Endothelial cell of umbilical vein (primary cell): Measurements from ENCODE around the gene PTPRT. TPM values are rescaled to one million over a fixed set of nuclear protein-coding genes. Genes with fewer than 3 reads are reported as not detected.

Experiments used
- BruUV-seq: library from RNA; stranded (reverse); fragments of 400-500 nt; replicated peaks from 2 replicates; lab custom pipeline; 2021; lab: Mats Ljungman, UMichigan
- CTCF ChIA-PET: fragments of 300-600, 350-600 bp; sonication (Branson Sonifier 250); formaldehyde crosslinking; loops from one replicate; lab custom pipeline; 2021; ENCODE audit warnings: antibody characterized with exemption, inconsistent platforms; lab: Charles Lee
- POLR2A ChIA-PET: fragments of 300-600, 350-600 bp; sonication (Branson Sonifier 250); formaldehyde crosslinking; loops from one replicate; lab custom pipeline; 2021; ENCODE audit warnings: antibody characterized with exemption, inconsistent platforms; lab: Charles Lee
- DNase-seq: peaks from one replicate; pipeline ENCODE4 v3.0.0-alpha.2; 2011; ENCODE audit warnings: low read depth, low spot score
- FAIRE-seq: peaks from 2 replicates; lab custom pipeline; 2011; peaks lifted over from hg19 to GRCh38; lab: Jason Lieb, UNC
- H2AFZ ChIP-seq: 2 replicates; pipeline ENCODE4 v1.6.0; 2012; ENCODE audit warnings: low read depth, low read length, control low read depth, inconsistent platforms
- H3K27ac ChIP-seq: 2 replicates; pipeline ENCODE4 v1.5.1; 2011; ENCODE audit warnings: low read depth, mild to moderate bottlenecking, control low read depth, low read length, moderate library complexity; ENCODE audit not compliant: insufficient read depth
- H3K27me3 ChIP-seq, 2 experiments: 2 replicates each; pipeline versions ENCODE4 v1.6.0 to v1.6.1; 2011; ENCODE audit warnings: low read length in 2 of 2, mixed read lengths in 1 of 2; ENCODE audit not compliant: control insufficient read depth in 2 of 2, insufficient read depth in 2 of 2
- H3K36me3 ChIP-seq, 2 experiments: 2 replicates in 1 of 2; 3 replicates in 1 of 2; pipeline ENCODE4 v1.5.1; 2011; ENCODE audit warnings: low read length in 2 of 2, mild to moderate bottlenecking in 1 of 2, moderate library complexity in 1 of 2; ENCODE audit not compliant: control insufficient read depth in 2 of 2, insufficient read depth in 2 of 2; ENCODE audit errors: extremely low read depth in 1 of 2
- H3K4me1 ChIP-seq: 3 replicates; pipeline ENCODE4 v1.5.1; 2011; ENCODE audit warnings: mild to moderate bottlenecking, low read length; ENCODE audit not compliant: control insufficient read depth, insufficient read depth; ENCODE audit errors: extremely low read depth
- H3K4me2 ChIP-seq: 2 replicates; pipeline ENCODE4 v1.6.1; 2011; ENCODE audit warnings: low read length, control low read depth, mixed read lengths; ENCODE audit not compliant: insufficient read depth
- H3K4me3 ChIP-seq, 3 experiments: fragments of 200-600 bp in 1 of 3; sonication (generic), shearing (Covaris generic) in 1 of 3; replicated peaks in 1 of 3; 2 replicates each; pipeline ENCODE4 v1.5.1; 2011 to 2016; ENCODE audit warnings: control low read depth in 3 of 3, low read length in 3 of 3, mild to moderate bottlenecking in 2 of 3, inconsistent platforms in 1 of 3, low read depth in 1 of 3, moderate library complexity in 1 of 3; ENCODE audit not compliant: insufficient read depth in 1 of 3
- H3K79me2 ChIP-seq: 2 replicates; pipeline ENCODE4 v1.6.0; 2012; ENCODE audit warnings: low read length, inconsistent platforms; ENCODE audit not compliant: control insufficient read depth, insufficient read depth
- H3K9ac ChIP-seq: replicated peaks from 2 replicates; pipeline ENCODE3; 2011; ENCODE audit warnings: low read length, control low read depth; ENCODE audit not compliant: insufficient read depth; ENCODE audit errors: extremely low read depth
- H3K9me1 ChIP-seq: replicated peaks from 3 replicates; pipeline ENCODE4 v1.6.0; 2011; ENCODE audit warnings: mild to moderate bottlenecking, low read length; ENCODE audit not compliant: control insufficient read depth, insufficient read depth; ENCODE audit errors: extremely low read depth
- H3K9me3 ChIP-seq: replicated peaks from 2 replicates; pipeline ENCODE4 v1.5.1; 2012; ENCODE audit warnings: low read length, inconsistent platforms; ENCODE audit not compliant: control insufficient read depth, insufficient read depth
- H4K20me1 ChIP-seq: replicated peaks from 2 replicates; pipeline ENCODE3; 2011; ENCODE audit warnings: mild to moderate bottlenecking, low read length; ENCODE audit not compliant: control insufficient read depth, insufficient read depth; ENCODE audit errors: extremely low read depth
- EZH2 ChIP-seq: IDR thresholded peaks from 2 replicates; pipeline ENCODE4 v1.6.1; 2012; ENCODE audit warnings: borderline replicate concordance, low read depth, mild to moderate bottlenecking, moderate library complexity, low read length, inconsistent platforms; ENCODE audit not compliant: severe bottlenecking
- FOS ChIP-seq: IDR thresholded peaks from 2 replicates; pipeline ENCODE4 v1.6.1; 2011; ENCODE audit warnings: mild to moderate bottlenecking, low read length, moderate library complexity, borderline replicate concordance; ENCODE audit not compliant: insufficient read depth
- GATA2 ChIP-seq: IDR thresholded peaks from 2 replicates; pipeline ENCODE4 v1.7.0; 2011; ENCODE audit warnings: low read depth, mild to moderate bottlenecking, moderate library complexity, mixed read lengths, low read length; ENCODE audit not compliant: insufficient read length, insufficient read depth
- MAX ChIP-seq: IDR thresholded peaks from 2 replicates; pipeline ENCODE4 v1.6.1; 2011; ENCODE audit not compliant: insufficient read depth, insufficient read length
- MYC ChIP-seq: IDR thresholded peaks from one replicate; pipeline ENCODE4 v1.6.1; 2011; ENCODE audit warnings: mild to moderate bottlenecking, low read depth, low read length
- POLR2A ChIP-seq: IDR thresholded peaks from 2 replicates; pipeline ENCODE4 v1.6.1; 2012; ENCODE audit warnings: low read depth, mild to moderate bottlenecking, control low read depth, low read length
- POLR2AphosphoS5 ChIP-seq: IDR thresholded peaks from 2 replicates; pipeline ENCODE4 v1.6.1; 2012; ENCODE audit warnings: low read depth, mild to moderate bottlenecking, control low read depth, low read length, moderate library complexity; ENCODE audit not compliant: insufficient read depth
- dilution Hi-C: fragments of 300-500 bp; cut with MboI; formaldehyde crosslinking; loops from one replicate; pipeline ENCODE4 v1.15.0; 2019; ENCODE audit warnings: low sequenced_read_pairs; ENCODE audit not compliant: extremely low pct_ligation_motif_present
- intact Hi-C: fragments of 100-400 bp; cut with micrococcal nuclease; formaldehyde crosslinking; loops from one replicate; pipeline ENCODE4 v1.10.0; 2022
- polyA plus RNA-seq, 4 experiments: library from polyadenylated mRNA; depleted of rRNA in 3 of 4; stranded (reverse) in 3 of 4; unstranded in 1 of 4; fragments of >200 nt; gene quantifications; 2 replicates each; pipeline versions ENCODE4 v1.2.1 to v1.2.3, GENCODE V29; 2011 to 2012; ENCODE audit warnings: missing spikeins in 1 of 4
- total RNA-seq: library from RNA; stranded (reverse); gene quantifications from 2 replicates; pipeline ENCODE4 v1.2.3, GENCODE V29; 2021

PTPRT gene
- total and polyA plus RNA-seq, 2 donors (not counting 3 experiments of a cell fraction or from before 2014, with no cell fraction given) = not detected

GRCh38 chr20:42594011-42594410 is 595.7 kb downstream of the PTPRT start:
- no TSS peak for BruUV-seq
- Histone ChIP-seq H3K9me1 (no peaks in the 10 kb centered on the region), H3K4me3 (no peak overlapping the region), H3K9me3 (peaks cover 2% of the 10 kb centered on the region), H2AFZ (no peak overlapping the region), H3K79me2 (no peaks in the 10 kb centered on the region), H3K9ac (no peak overlapping the region), H3K27ac (no peak overlapping the region), H4K20me1 (no peaks in the 10 kb centered on the region), H3K4me2 (no peak overlapping the region), H3K4me1 (no peaks in the 10 kb centered on the region), H3K27me3 (no peaks in the 10 kb centered on the region), H3K36me3 (no peaks in the 10 kb centered on the region)
- ChIA-PET POLR2A (no interaction called here), CTCF (no interaction called here)
- DNase-seq (no peak), FAIRE-seq (no peak)
- TF ChIP-seq FOS (no peak), POLR2A (no peak), GATA2 (no peak), POLR2AphosphoS5 (no peak), EZH2 (no peak)
- dilution Hi-C loops (no loop called here), intact Hi-C loops (no loop called here)

GRCh38 chr20:42589976-42590639 is 599.6 kb downstream of the PTPRT start:
- TF ChIP-seq MYC = no peak
- no peak for TF ChIP-seq FOS
- TF ChIP-seq POLR2AphosphoS5 = no peak
- TF ChIP-seq POLR2A = no peak
- no peak for TF ChIP-seq GATA2
- TF ChIP-seq EZH2 = no peak
- TF ChIP-seq MAX = no peak
- dilution Hi-C loops (no loop called here), intact Hi-C loops (no loop called here)
- CTCF ChIA-PET = no interaction called here
- Histone ChIP-seq H2AFZ (no peak overlapping the region), H3K4me1 (no peaks in the 10 kb centered on the region), H3K27me3 (no peaks in the 10 kb centered on the region), H3K9me1 (no peaks in the 10 kb centered on the region), H3K36me3 (no peaks in the 10 kb centered on the region), H4K20me1 (no peaks in the 10 kb centered on the region), H3K9me3 (no peaks in the 10 kb centered on the region), H3K9ac (no peak overlapping the region), H3K4me2 (no peak overlapping the region), H3K27ac (no peak overlapping the region), H3K79me2 (no peaks in the 10 kb centered on the region), H3K4me3 (no peak overlapping the region)
- no peak for DNase-seq
- BruUV-seq = no TSS peak
- no peak for FAIRE-seq
- POLR2A ChIA-PET = no interaction called here
